Islet precursor cell (in vitro differentiated cells): ENCODE results near the gene NPHP4.
"Not testable (repeated sequence)": the region's sequence is repeated elsewhere in the genome, so short reads cannot be mapped to it uniquely, and the experiment has no call there.

Experiments
- DNase-seq: peaks from one replicate; pipeline ENCODE4 v3.0.0-alpha.2; 2018

Gene NPHP4

DNA sequence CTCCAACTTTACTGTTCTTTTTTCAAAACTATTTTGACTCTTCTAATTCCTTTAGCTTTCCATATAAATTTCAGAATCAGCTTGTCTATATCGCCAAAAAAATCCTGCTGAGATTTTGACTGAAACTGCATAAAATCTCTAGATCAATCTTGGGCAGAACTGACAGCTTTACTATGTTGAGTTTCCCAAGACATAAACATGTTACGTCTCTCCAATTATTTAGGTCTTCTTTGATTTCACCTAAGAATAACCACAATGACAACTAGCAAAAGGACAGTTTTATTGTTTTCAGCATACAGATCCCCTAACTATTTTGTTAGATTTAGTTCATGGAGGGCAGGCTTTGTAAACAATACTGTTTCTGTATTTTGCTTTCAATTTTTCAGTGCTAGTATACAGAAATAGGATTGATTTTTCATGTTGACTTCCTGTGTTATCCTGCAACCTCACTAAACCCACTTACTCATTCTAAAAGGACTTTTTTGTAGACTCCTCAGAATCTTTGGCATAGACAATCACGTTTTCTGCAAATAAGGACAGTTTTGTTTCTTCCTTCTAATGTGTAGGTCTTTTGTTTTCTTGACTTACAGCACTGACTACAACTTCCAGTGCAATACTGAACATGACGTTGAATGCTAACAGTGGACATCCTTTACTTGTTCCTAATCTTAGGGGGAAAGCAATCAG is 63.4 kb downstream of the NPHP4 start:
- no peak for DNase-seq

DNA sequence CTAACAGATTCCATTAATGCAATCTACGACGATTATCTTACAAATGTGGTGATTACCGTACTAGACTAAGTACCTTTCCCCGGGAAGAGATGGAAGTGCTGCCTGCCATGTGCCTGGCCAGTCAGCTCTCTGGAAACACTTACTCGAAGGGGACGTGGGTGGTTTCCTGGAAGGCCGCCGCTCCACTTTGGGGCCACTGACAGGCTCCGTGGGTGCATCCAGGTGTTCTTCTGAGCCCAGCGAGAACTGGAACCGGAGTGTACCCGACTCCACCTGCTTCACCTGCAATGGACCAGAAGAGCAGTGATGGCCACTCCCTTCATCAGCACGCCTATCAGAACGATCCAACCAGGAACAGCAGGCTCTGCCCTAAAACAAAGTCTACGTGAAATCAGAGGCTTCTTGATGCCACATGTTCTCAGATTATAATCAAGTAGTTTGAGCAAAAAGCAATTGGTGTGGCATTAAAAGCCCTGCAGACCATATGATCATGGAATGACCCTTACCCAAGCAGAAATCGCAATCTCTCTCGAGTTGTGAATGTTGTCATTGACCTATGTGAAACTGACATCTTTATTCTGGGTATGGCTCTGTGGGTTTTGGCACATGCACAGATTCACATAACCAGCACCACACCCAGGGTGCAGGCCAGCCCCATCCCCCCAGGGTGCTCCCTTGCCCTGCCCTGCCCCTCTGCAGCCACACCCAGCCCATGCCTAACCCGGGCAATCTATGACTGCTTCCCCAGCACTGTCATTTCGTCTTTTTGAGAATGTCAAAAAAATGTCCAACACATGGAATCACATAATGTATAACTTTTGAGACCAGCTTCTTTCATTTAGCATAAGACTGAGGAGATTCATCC is 64.5 kb downstream of the NPHP4 start:
- no peak for DNase-seq

DNA sequence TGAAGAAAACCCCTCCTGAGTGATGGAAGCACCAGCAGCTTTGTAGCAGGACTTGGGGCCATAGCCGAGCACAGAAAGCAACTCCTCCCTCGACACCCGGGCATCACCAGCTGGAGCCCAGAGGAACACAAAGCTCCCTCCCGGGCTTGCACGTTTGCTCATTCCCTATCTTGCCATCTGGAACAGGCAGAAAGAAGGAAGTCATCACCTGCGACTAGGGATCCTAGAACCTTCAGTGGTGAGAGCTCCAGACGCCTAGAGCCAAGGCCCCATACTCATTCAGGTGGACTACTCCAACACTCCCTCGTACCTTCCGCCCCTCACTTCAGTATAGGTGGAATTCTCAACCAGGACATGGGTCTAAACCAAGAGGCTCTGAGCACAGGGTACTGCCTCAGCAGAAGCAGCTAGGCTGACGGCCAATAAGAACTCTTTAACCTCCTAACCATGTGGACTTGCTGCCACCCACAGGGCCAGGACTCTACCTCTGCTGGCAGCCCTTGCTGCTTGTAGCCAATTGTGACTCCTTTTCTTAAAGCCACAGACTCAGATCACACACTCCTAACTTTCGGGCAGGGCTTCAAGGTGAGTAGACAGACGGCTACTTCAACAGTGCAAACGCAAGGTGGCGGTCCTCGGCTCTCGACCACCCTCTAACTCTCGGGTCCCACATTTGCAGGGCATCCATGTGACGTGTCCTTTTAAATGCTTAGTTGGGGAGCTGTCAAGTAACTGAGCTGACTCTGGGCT is 65.4 kb downstream of the NPHP4 start:
- DNase-seq: no peak

DNA sequence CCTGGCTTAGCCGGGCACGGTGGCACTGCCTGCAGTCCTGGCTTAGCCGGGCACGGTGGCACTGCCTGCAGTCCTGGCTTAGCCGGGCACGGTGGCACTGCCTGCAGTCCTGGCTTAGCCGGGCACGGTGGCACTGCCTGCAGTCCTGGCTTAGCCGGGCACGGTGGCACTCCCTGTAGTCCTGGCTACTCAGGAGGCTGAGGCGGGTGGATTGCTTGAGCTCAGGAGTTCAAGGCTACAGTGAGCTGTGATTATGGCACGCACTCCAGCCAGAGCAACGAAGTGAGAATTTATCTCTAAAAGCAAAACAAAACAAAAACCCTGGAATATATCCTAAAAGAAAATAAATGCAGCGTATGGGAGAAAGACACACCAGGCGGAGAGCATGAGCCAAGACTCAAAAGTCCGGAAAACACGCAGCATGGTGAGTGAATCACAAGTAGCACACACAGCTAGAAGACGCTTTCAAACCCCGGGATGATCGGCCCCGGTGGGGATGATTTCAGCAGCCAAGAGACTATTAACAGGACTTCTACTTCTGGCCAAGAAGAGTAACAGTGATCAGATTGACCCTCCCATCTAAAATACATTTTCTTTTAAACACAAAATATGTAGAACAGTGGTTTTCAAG is 69.4 kb downstream of the NPHP4 start:
- not testable (repeated sequence) for DNase-seq

DNA sequence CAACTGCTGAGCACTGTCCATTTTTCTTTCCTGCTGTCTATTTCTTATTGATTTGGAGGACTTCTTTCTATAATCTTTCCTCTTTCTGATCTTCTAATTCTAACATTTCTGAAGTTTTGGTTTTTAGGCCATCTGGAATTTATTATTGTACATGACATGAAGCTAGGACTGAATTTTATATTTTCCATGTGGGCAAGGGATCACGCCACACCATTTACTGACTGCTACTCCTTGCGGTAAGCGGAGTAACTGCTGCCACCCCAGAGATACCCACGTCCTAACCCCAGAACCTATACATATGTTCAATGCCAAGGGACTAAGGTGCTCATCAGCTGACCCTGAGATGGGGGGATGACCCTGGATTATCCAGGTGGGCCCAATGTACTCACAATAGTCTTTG is 70.6 kb downstream of the NPHP4 start:
- no peak for DNase-seq

DNA sequence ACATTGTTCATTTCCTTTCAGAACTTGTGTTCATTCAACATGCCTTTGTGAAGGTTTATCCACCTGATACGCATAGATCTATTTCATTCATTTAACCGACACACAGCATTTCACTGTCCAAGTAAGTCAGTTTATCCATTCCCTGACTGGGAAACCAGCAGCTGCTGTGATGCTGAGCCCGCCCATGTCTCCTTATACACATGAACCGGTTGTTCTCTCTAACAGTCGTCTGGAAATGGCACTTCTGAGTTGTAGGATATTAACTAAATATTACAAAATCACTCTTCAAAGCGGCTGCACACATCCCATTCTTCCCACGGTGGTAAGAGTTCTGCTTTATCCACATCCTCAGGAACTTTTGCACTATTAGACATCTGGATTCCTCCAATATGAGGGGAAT is 71.1 kb downstream of the NPHP4 start:
- DNase-seq: no peak

DNA sequence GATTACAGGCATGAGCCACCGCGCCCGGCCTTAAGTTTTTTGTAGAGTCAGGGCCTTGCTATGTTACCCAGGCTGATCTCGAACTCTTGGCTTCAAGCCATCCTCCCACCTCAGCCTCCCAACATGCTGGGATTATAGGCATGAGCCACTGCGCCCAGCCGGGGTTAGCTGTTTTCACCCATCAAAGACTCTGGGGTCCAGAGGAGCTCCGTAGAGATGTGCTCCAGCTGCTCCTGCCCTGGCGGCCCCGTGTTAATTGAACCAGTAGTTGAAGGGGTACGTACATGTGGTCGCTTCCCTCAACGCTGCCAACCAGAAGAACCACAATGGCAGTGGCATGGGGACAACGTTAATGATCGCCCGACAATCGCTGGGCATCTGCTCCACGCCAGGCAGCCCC is 72.0 kb downstream of the NPHP4 start:
- no peak for DNase-seq

DNA sequence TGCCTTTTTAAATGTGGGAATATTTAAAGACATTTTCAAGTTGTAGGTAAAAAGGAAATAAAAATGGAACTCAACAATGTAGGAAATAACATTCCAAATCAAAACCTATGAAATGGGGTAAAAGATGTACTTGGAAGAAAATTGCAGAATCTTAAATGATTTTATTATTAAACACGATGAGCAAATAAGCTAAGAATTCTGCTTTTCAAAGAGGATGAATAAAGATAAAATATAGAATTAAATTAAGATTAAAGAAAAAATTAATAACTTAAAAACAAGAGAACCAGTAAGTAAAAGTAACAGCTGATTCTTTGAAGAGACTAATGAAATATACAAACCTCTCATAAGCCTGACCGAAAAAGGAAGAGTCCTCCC is 74.0 kb downstream of the NPHP4 start:
- no peak for DNase-seq

DNA sequence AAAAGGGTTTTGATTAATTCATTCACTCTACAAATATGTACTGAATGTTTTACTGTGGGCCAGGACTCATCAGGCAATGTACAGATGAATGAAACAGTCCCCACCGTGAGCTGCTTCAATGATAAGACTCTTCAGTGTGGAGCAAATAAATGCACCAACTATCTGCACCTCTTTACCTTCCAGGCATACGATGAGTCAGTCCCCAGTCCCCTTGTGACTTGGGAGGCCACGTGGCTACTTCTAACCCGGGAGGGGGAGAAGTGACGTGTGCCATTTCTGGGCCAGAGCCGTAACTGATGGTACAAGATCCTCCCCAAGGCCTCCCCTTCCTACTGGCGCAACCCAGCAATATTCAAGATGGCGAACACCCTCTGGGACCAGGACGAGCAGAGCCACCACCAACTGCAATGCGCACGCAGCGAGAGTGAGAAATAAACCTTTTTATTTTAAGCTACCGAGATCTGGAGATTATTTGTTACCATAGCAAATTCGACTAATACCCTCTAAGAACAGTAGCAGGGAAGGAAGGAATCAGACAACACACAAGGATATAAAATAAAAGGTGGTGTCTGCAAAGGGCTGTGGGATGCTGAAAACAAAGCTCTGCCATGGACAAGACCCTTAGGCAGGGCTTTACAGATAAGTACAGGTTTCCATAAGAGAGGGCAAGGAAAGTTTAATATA is 74.5 kb downstream of the NPHP4 start:
- DNase-seq: peak; percentile 57

DNA sequence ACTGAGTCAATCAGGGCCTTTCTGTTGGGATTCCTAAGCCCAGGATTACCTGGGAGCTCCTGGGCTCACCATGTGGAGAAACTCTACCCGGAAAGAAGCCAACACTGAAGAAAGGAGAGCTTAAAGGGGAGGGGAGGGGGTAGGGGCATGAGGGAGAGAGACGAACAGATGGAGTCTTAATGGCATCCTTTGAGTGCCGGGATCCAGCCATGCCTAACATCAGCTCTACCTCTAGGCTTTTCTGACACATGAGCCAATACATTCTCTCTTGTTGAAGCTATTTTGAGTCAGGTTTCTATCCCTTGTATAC is 75.0 kb downstream of the NPHP4 start:
- no peak for DNase-seq

DNA sequence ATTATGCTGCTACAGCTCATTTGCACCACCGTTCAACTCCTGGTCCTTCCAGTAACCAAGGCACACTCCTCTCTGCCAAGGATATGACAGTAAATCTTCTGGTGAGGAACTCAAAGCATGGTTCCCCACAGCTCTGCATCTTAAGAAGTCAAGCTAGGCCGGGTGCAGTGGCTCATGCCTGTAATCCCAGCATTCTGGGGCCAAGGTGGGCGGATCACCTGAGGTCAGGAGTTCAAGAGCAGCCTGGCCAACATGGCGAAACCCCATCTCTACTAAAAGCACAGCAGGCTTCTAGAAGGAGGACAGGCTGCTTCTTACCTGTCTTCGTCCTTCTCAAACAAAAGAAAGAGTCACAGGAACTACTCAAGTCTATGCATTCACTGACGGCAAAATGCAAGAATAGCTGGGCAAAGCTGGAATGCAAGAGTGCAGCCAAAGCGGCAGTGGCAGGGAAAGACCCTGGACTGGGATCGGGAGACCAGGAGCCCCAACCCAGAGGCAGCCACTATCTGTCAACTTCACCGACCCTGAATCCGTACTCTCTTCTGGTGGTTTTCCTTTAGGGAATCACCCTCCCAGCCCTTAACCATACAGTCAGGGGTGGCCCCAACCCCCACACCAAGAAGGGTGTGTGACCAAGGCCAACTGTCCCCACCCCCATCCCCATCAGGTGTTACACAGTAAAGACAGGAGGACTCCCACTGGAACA is 75.5 kb downstream of the NPHP4 start:
- DNase-seq: no peak

DNA sequence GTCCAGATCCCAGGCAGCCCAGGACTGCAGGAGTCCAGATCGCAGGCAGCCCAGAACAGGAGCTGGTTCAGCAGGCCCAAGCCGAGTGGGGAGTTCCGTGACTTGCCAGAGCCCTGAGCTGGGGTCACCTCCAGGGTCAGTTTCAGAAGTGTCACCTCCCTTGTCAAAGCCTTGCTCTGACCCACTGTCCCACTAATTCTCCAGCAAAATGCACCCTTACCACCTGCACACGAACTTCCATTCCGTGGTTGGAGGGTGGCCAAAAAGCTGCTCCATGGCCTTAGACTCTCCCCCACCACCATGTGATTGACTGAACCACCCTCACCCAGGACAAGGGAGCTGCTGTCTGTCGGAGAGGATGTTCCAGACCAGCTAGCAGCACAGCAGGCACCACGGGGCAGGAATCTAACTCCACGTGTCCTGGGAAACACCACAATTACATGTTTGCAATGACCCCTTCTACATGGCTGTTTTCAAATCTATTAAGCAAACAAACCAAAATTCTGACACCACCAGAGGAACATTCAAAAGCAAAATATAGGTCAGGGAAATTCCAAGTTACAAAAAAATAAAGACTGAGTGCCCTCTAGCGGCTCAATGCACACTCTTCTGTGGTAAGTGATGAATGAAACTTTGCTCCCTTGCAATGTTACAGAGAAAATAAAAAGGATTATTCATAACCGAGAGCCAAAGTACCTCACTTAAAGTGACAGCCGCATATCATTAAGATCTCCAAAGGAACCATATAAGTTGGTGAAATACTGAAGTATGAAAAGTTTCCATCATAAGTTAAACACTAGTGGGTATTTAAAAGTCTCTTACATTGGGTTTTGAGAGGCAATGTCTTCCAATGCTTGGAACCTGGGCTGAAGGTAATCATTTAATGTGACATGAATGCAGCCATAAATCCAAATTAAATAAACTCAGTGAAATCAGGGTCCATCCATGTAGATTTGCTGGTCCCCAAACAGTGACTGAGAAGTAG is 76.3 kb downstream of the NPHP4 start:
- no peak for DNase-seq

DNA sequence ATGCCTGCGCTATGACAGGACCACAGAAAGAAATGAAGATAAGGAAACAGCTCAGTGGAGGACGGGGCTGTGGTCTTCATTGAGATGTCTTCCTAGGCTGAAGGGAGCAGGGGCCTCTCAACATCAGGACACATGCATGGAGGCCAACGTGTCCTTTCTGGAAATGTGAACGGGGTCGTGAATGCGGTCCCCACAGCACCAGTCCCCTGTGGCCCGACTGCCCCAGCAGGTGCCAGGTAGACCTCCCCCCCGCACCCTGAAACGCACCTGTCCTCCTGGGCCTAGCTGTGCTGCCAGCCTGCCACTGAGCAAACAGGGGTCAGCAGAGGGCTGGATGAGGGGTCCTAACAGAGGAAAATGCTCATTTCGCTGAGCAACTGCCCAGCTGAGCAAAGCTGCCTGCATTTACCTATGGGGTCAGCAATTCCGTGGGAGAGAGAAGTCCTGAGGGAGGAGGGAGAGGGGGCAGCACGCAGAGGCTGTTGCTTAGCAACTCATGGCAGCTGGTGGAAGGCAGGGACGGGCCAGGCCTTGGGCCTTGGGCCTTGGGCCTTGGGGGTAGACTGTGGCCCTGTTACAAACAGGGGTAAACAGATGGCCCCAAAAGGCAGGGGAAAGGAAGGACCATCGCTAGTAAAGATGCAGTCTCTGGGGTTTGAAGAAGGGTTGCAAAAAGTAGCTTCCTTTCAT is 77.4 kb downstream of the NPHP4 start:
- DNase-seq: no peak

DNA sequence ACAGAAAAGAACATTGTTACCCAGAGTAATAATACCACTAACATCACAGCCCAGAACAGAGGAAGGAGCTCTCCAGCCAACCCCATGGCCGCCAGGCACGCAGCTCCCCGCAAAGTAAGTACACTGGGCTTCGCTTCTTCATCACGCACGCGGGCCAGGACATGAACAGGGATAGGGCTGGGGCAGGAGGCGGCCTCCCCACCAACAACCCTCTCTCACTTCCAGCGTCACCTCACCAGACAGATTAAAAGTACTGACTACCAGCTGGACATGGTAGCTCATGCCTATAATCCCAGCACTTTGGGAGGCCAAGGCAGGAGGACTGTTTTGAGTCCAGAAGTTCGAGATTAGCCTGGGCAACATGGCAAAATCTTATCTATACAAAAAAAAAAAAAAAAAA is 78.3 kb downstream of the NPHP4 start:
- DNase-seq: no peak

DNA sequence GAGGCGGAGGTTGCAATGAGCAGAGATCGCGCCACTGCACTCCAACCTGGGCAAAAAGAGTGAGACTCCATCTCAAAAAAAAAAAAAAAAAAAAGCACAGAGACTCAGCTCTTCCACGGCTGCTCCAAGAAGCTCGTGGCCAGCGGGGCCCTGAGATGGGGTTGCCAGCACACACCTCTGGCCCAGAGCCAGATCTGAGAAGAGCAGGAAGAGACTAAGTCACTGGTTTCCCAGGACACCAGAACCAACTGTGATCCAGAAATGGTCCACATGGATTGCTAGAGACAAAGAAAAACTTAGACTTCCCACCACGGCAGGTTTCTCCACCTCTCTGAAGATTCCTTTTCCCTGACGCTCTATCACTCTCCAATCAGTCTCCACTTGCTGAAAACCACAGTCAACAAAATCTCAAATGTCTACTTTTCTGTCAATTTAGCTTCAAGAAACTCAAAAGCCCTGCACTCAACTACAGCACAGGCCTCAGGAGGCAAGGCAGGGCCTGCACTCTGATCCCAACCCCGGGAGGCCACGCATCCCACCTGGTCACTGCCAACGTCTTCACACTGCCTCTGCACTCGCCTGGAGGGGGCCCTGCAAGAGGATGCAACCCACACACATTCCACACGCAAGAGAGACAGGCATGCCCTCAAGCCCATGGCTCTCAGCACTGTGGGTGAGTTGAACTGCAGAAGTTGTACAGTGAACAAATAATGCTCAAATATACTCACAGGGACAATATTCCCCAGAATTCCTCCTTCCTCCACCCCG is 79.0 kb downstream of the NPHP4 start:
- peak; percentile 59 for DNase-seq

DNA sequence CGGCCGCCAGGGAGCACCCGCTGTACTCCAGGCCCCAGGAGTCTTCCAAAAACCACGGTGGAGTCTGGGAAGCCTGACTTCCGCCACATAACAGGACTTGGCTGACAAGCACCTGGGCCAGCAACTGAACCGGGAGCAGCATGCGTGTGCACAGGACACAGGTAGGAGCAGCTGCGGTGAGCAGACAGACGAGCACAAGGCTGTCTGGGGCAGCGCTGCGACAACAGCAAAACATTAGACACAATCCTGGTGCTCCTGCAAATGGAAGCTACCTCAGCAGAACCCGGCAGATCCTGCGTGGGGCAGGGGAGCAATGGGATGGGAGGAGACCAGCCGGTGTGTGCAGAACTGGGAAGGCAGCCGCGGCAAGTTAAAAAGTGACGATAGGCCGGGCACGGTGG is 80.4 kb downstream of the NPHP4 start:
- no peak for DNase-seq

DNA sequence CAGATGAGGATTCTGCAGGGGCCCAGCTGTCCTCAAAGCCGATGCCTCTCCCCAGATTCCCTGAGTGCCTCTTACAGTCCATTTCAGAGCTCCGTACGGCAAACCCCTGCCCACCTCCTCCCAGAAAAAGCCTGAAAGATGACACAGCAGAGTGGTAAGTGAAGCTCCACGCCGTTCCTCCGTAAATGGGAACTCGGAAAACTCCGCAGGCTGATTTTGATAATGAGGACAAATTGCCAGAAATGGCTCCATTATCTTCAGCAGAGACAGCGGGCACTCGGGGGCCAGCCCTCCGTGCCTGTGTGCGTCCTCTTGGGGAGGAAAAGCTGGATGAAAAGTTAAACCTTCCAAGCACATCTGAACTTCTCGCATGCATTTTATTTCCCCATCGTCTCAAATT is 81.1 kb downstream of the NPHP4 start:
- no peak for DNase-seq

DNA sequence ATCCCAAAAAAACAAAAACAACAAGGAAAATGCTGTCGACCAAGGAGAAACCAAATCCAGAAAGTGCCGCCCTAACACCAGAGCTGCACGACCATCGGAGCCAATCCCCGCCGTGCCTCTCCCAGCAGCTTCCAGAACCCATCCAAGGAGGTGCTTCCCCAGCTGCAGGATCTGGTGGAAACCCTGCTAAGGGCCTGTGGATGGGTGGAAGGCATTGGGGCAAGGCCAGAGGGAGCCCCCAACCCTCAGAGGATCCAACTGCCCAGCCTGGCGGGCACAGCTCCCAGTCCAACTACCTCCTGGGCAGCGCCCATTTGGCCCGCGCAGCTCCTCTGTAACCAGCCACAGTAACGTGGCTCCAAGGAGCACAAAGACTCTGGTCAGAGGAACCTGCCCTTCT is 81.6 kb downstream of the NPHP4 start:
- no peak for DNase-seq

DNA sequence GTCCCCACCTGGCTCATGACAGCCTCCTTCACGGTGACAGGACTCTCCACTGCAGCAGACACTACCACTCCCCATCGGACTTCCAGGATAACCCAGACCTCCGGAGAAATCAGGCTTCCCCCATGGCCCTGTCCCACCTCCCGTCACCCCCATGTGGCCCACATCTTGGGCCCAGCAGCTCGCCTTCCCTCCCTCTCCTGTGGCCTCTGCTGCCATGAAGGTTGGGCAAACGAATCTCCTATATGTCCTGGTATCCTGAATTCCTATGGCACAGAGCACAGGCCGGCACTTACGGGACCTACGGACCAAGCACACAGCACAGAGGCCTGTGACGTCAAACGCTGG is 82.0 kb downstream of the NPHP4 start:
- no peak for DNase-seq
